Fibroblast of lung (primary cell): ENCODE data around the gene SPTBN5. TPM values are rescaled to one million over a fixed set of nuclear protein-coding genes. Genes with fewer than 3 reads are reported as not detected.

ENCODE experiments used
- DNase-seq, 2 donors: peaks; one replicate each; pipeline versions ENCODE4 v3.0.0 to v3.0.0-alpha.2; 2010; ENCODE audit warnings: low read depth in 2 of 2
- H2AFZ ChIP-seq: 2 replicates; pipeline ENCODE4 v1.5.1; 2012; ENCODE audit warnings: low read length, control low read depth, inconsistent platforms
- H3K27ac ChIP-seq: 2 replicates; pipeline ENCODE4 v1.5.1; 2011; ENCODE audit warnings: low read length, control low read depth; ENCODE audit not compliant: insufficient read depth
- H3K27me3 ChIP-seq: 2 replicates; pipeline ENCODE4 v1.5.1; 2011; ENCODE audit warnings: mild to moderate bottlenecking, low read length; ENCODE audit not compliant: control insufficient read depth, insufficient read depth
- H3K36me3 ChIP-seq: 2 replicates; pipeline ENCODE4 v1.5.1; 2011; ENCODE audit warnings: low read length; ENCODE audit not compliant: control insufficient read depth, insufficient read depth
- H3K4me1 ChIP-seq: 2 replicates; pipeline ENCODE4 v1.5.1; 2011; ENCODE audit warnings: low read length; ENCODE audit not compliant: control insufficient read depth, insufficient read depth; ENCODE audit errors: extremely low read depth
- H3K4me2 ChIP-seq: 2 replicates; pipeline ENCODE4 v1.5.1; 2011; ENCODE audit warnings: low read length, control low read depth; ENCODE audit not compliant: insufficient read depth; ENCODE audit errors: extremely low read depth
- H3K4me3 ChIP-seq, 4 experiments: fragments of 200-600 bp in 1 of 4; sonication (generic) in 1 of 4; replicated peaks in 1 of 4; 2 replicates each; pipeline ENCODE4 v1.5.1; 2011 to 2016; ENCODE audit warnings: low read length in 4 of 4, low read depth in 3 of 4, mild to moderate bottlenecking in 3 of 4, control low read depth in 2 of 4, inconsistent platforms in 1 of 4, mixed read lengths in 1 of 4; ENCODE audit not compliant: insufficient read depth in 1 of 4; ENCODE audit errors: control extremely low read depth in 1 of 4
- H3K79me2 ChIP-seq: 2 replicates; pipeline ENCODE4 v1.5.1; 2012; ENCODE audit warnings: mild to moderate bottlenecking, low read length, inconsistent platforms; ENCODE audit not compliant: control insufficient read depth, insufficient read depth
- H3K9ac ChIP-seq: 2 replicates; pipeline ENCODE4 v1.5.1; 2011; ENCODE audit warnings: mild to moderate bottlenecking, low read length, control low read depth; ENCODE audit not compliant: insufficient read depth
- H3K9me3 ChIP-seq: 2 replicates; pipeline ENCODE4 v1.5.1; 2012; ENCODE audit warnings: low read depth, low read length; ENCODE audit not compliant: control insufficient read depth, insufficient read depth
- H4K20me1 ChIP-seq: 2 replicates; pipeline ENCODE4 v1.5.1; 2011; ENCODE audit warnings: low read length; ENCODE audit not compliant: control insufficient read depth, insufficient read depth; ENCODE audit errors: extremely low read depth
- EZH2 ChIP-seq: IDR thresholded peaks from 2 replicates; pipeline ENCODE4 v1.5.1; 2012; ENCODE audit warnings: low read length, control low read depth, mild to moderate bottlenecking; ENCODE audit errors: missing control alignments
- polyA plus RNA-seq, 2 donors: library from polyadenylated mRNA; depleted of rRNA in 1 of 2; stranded (reverse) in 1 of 2; unstranded in 1 of 2; fragments of >200 nt; gene quantifications; 2 replicates each; pipeline ENCODE4 v1.2.1, GENCODE V29; 2011 to 2012; ENCODE audit warnings: missing spikeins in 1 of 2
- total RNA-seq: library from RNA; depleted of rRNA; stranded (reverse); fragments of >200 nt; gene quantifications from 2 replicates; pipeline ENCODE4 v1.2.1, GENCODE V29; 2014
- TF ChIP-seq, protein P1 (sequence below), 2 donors: IDR thresholded peaks in 1 of 2; conservative IDR thresholded peaks in 1 of 2; 1 replicate in 1 of 2; 2 replicates in 1 of 2; pipeline ENCODE4 v1.5.1; 2011 to 2012; ENCODE audit warnings: low read length in 2 of 2, control low read depth in 1 of 2, inconsistent platforms in 1 of 2, low read depth in 1 of 2, mild to moderate bottlenecking in 1 of 2

Gene SPTBN5
- total and polyA plus RNA-seq, 2 donors (not counting 1 experiment from before 2014, with no cell fraction given) = 0.43 to 0.66 TPM

DNA sequence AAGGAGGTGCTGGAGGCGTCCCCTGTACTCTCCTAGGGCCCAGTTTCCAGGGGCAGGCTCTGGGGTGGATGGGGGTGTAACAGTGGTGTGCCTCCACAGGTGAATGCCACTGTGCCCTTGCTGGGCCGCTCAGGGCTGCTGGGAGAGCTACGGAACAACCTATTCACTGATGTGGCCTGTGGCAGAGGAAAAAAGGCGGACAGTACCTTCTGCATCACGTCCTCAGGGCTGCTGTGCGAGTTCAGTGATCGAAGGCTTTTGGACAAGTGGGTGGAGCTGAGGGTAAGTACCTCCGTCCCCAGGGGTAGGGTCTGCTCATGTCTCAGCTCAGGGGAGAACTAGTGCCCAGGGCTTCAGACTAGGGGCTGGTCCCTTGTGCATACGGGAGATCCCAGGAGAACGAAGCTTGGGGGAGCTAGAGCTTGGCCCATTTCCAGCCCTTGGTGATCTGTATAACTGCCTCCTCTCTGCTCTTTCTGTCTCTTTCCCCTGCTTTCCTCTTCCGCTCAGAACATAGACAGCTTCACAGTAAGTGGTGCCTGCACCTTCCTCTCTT lies 81.0 kb downstream of the SPTBN5 start:
- H3K9ac ChIP-seq = no peak overlapping the region
- peaks cover 7% of the 10 kb centered on the region for H3K36me3 ChIP-seq
- no peak for DNase-seq
- TF ChIP-seq, protein P1, sequence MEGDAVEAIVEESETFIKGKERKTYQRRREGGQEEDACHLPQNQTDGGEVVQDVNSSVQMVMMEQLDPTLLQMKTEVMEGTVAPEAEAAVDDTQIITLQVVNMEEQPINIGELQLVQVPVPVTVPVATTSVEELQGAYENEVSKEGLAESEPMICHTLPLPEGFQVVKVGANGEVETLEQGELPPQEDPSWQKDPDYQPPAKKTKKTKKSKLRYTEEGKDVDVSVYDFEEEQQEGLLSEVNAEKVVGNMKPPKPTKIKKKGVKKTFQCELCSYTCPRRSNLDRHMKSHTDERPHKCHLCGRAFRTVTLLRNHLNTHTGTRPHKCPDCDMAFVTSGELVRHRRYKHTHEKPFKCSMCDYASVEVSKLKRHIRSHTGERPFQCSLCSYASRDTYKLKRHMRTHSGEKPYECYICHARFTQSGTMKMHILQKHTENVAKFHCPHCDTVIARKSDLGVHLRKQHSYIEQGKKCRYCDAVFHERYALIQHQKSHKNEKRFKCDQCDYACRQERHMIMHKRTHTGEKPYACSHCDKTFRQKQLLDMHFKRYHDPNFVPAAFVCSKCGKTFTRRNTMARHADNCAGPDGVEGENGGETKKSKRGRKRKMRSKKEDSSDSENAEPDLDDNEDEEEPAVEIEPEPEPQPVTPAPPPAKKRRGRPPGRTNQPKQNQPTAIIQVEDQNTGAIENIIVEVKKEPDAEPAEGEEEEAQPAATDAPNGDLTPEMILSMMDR (conservative IDR thresholded peaks at IDR 0.05 in 1 of 2, IDR thresholded peaks at IDR 0.05 in 1 of 2; ENCODE audit: low read depth in 1 of 2, low read length in 2 of 2) = no peak
- no peak for TF ChIP-seq EZH2
- no peaks in the 10 kb centered on the region for H3K79me2 ChIP-seq
- H3K4me3 ChIP-seq = no peak overlapping the region
- H3K9me3 ChIP-seq = no peaks in the 10 kb centered on the region
- H4K20me1 ChIP-seq = no peaks in the 10 kb centered on the region
- no peak overlapping the region for H2AFZ ChIP-seq
- H3K27me3 ChIP-seq = no peaks in the 10 kb centered on the region
- H3K4me2 ChIP-seq = no peak overlapping the region
- H3K4me1 ChIP-seq = peaks cover 8% of the 10 kb centered on the region
- no peak overlapping the region for H3K27ac ChIP-seq

DNA sequence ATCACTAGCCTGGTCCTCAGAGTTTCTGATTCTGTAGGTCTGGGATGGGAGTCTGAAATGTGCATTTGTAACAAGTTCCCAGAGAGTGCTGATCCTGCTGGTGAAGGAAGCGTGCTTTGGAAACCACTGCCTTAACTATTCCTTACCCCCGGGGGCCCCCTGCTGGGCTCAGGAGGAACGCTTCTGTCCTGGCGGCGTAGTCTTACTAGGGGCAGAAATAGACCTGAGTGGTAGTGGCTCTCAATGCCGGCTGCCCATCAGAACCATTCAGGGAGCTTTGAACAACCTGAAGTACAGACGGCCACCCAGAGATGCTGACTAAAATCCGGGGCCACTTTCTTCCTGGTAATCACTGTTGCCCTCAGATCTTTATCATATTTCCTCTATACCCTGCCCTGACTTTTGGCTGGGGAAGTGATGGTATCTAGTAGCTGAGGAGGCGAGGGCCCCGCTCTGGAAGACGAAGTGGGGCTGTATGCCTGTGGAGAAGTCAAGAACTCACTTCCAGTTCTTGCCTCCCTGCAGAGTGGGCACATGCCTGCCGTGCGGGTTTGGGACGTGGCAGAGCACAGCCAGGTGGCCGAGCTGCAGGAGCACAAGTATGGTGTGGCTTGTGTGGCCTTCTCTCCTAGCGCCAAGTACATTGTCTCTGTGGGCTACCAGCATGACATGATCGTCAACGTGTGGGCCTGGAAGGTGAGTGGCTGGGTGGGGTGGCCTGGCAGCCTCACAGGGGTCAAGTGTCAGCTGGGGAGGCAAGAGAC lies 82.2 kb downstream of the SPTBN5 start:
- peak; percentile 67 to 87 for DNase-seq
- Histone ChIP-seq H3K79me2 (no peaks in the 10 kb centered on the region), H2AFZ (no peak overlapping the region), H3K27me3 (no peaks in the 10 kb centered on the region), H3K4me2 (no peak overlapping the region), H3K4me3 (no peak overlapping the region), H4K20me1 (no peaks in the 10 kb centered on the region), H3K9me3 (no peaks in the 10 kb centered on the region), H3K36me3 (peaks cover 4% of the 10 kb centered on the region), H3K27ac (no peak overlapping the region), H3K4me1 (peaks cover 8% of the 10 kb centered on the region), H3K9ac (no peak overlapping the region)
- TF ChIP-seq, protein P1 (conservative IDR thresholded peaks at IDR 0.05 in 1 of 2, IDR thresholded peaks at IDR 0.05 in 1 of 2; ENCODE audit: low read depth in 1 of 2, low read length in 2 of 2) = peak; percentile 89 to 94
- TF ChIP-seq EZH2 = no peak

DNA sequence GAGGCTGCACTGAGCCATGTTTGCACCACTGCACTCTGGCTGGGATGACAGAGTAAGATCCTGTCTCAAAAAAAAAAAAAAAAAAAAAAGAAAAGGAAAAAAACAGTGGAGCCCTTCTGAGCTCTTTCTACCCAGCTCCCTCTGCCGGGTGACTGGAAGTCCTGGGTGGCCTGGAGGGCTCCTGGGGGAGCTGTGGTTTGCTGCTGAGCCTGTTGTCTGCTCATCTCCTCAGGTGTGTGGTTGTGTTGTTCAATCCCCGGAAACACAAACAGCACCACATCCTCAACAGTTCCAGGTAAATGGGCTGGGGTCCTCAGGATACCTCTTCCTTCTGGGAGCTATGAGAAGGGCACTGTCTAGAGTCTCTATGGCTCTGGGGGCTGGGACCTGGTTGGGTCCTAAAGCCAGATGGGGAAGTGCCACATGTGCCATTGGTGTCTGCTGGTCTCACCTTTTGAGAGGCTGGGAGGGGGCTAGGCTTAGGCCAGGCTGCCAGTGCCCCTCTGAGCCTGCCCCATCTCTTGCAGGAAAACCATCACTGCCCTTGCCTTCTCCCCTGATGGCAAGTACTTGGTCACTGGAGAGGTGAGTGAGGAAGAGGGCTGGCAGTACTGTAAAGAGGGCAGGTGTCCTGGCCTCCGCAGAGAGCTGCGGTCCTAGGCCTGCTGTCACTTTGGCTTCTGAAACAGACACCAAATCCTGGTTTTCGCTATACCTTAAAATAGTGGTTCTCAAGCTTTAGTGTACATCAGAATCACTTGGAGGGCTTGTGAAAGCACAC lies 83.0 kb downstream of the SPTBN5 start:
- peaks cover 8% of the 10 kb centered on the region for H3K4me1 ChIP-seq
- no peak overlapping the region for H3K4me2 ChIP-seq
- peaks cover 4% of the 10 kb centered on the region for H3K36me3 ChIP-seq
- DNase-seq = no peak
- H3K27ac ChIP-seq = no peak overlapping the region
- TF ChIP-seq, protein P1 (conservative IDR thresholded peaks at IDR 0.05 in 1 of 2, IDR thresholded peaks at IDR 0.05 in 1 of 2; ENCODE audit: low read depth in 1 of 2, low read length in 2 of 2) = no peak
- TF ChIP-seq EZH2 = no peak
- H4K20me1 ChIP-seq = no peaks in the 10 kb centered on the region
- H3K9me3 ChIP-seq = no peaks in the 10 kb centered on the region
- no peak overlapping the region for H3K9ac ChIP-seq
- no peak overlapping the region for H2AFZ ChIP-seq
- no peak overlapping the region for H3K4me3 ChIP-seq
- H3K79me2 ChIP-seq = no peaks in the 10 kb centered on the region
- no peaks in the 10 kb centered on the region for H3K27me3 ChIP-seq
